ENCODE results near the gene WDR83.
"Not testable (repeated sequence)": the region's sequence is repeated elsewhere in the genome, so short reads cannot be mapped to it uniquely, and the experiment has no call there.

WDR83 gene

GRCh38 chr19:12666265-12667048, at the start of gene WDR83, which contains the start of gene MAN2B1:
TSS of gene WDR83 (plus strand) at chr19:12666807. CDS start at chr19:12669791, 2,984 bp downstream.
TSS of gene MAN2B1 (minus strand) at chr19:12666742. CDS start at chr19:12666701, 41 bp downstream.
- peak; percentile 63 to 75 (median 65) for DNase-seq (ENCODE audit: low read depth in 2 of 3, low spot score in 2 of 3)

DNA sequence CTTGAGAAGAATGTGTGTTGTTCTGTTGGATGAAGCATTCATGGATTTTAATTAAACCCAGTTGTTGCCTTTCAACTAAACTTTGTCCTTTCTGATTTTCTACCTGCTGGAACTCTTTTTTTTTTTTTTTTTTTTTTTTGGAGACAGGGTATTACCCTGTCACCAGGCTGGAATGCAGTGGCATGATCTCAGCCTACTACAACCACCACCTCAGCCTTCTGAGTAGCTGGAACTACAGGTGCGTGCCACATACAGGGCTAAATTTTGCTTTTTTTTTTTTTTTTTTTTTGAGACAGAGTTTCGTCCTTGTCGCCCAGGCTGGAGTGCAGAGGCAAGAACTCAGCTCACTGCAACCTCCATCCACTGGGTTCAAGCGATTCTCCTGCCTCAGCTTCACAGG, 49.0 kb upstream of the WDR83 start:
- DNase-seq (ENCODE audit: low read depth in 2 of 3, low spot score in 2 of 3): no peak

DNA sequence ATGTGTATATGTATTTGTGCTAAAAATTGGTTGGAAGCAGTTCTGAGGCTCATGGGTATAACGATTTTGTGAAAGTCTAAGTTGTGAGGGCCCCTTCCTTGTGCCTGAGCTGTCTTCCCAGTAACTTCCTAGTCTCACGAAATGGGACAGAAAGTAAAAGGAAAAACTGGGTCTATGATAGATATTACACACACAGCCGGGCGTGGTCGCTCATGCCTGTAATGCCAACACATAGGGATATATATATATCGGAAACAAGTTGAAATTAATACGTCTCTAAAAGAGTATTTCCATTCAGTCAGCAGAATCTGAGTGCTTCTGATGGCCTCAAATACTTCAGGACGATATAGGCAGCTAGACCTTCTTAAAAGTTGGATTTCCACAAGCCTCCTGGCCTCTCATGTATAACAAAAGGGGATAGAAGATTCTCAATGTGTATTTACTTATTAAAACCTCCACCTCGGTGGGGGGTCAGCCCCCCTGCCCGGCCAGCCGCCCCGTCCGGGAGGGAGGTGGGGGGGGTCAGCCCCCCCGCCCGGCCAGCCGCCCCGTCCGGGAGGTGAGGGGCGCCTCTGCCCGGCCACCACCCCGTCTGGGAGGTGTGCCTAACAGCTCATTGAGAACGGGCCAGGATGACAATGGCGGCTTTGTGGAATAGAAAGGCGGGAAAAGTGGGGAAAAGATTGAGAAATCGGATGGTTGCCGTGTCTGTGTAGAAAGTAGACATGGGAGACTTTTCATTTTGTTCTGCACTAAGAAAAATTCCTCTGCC, 45.2 kb upstream of the WDR83 start:
- not testable (repeated sequence) for DNase-seq (ENCODE audit: low read depth in 2 of 3, low spot score in 2 of 3)

DNA sequence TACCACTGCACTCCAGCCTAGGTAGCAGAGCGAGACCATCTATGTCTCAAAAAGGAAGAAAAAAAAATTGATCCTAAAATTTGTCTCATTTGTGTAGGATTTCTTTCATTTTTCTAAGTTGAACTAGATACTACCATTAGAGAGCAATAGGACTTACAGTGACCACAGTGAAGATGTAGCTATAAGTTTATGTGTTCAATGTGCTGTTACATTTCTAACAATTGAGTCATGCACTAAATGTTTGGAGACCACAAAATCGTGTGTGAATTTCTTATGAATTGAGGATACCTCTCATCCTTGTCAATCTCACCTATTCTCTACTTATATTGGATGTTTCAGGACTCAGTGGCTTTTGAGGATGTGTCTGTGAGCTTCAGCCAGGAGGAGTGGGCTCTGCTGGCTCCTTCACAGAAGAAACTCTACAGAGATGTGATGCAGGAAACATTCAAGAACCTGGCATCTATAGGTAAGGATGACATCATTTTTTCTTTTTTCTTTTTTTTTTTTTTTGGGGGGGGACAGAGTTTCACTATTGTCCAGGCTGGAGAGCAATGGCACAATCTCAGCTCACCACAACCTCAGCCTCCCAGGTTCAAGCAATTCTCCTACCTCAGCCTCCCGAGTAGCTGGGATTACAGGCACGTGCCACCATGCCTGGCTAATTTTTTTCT, 43.1 kb upstream of the WDR83 start:
- no peak for DNase-seq (ENCODE audit: low read depth in 2 of 3, low spot score in 2 of 3)

- DNase-seq (ENCODE audit: low read depth in 2 of 3, low spot score in 2 of 3): no peak
Measured at GRCh38 chr19:12626958-12627357, 39.6 kb upstream of the WDR83 start.

GRCh38 chr19:12628040-12629022, 38.3 kb upstream of the WDR83 start:
- no peak for DNase-seq (ENCODE audit: low read depth in 2 of 3, low spot score in 2 of 3)

GRCh38 chr19:12629215-12629614, 37.4 kb upstream of the WDR83 start:
- DNase-seq (ENCODE audit: low read depth in 2 of 3, low spot score in 2 of 3): no peak

- no peak for DNase-seq (ENCODE audit: low read depth in 2 of 3, low spot score in 2 of 3)
Measured at GRCh38 chr19:12636631-12637030, 30.0 kb upstream of the WDR83 start.

- DNase-seq (ENCODE audit: low read depth in 2 of 3, low spot score in 2 of 3): no peak
Measured at GRCh38 chr19:12638611-12639182, 27.9 kb upstream of the WDR83 start.

DNA sequence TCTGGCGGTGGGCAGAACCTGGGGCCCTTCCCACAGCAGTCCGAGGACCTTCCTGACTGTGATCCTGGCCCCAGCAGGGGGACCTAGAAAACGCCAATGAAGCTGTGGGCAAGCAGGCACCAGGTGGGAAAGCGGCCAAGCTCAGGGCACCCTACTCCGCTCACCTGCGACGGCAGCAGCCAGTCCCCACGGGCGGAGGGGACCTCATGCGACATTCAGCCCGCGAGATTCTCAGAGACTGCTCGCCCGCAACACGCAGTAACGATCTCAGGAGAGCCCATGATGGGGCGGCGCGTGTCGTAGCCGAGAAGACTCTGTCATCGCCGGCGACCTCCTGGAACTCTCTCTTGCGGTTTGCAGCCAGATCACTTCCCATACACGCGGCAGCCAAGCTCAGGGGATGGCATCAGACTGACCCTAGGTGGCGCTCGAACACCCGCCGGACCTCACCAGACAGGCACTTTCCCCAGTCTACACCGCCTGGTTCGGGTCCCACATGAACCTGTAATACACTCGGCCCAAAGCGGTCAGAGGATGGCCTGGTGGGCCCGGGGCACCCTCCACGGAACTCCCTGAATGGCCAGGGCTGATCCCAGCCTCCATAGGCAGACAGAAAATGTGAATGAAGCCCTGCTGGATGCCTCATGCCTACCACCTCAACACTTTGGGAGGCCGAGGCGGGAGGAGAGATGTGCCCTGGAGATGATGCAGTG, 26.6 kb upstream of the WDR83 start:
- DNase-seq (ENCODE audit: low read depth in 2 of 3, low spot score in 2 of 3): peak; percentile 69 to 79 (median 77)

GRCh38 chr19:12641456-12641855, 25.2 kb upstream of the WDR83 start:
- DNase-seq (ENCODE audit: low read depth in 2 of 3, low spot score in 2 of 3): no peak

DNA sequence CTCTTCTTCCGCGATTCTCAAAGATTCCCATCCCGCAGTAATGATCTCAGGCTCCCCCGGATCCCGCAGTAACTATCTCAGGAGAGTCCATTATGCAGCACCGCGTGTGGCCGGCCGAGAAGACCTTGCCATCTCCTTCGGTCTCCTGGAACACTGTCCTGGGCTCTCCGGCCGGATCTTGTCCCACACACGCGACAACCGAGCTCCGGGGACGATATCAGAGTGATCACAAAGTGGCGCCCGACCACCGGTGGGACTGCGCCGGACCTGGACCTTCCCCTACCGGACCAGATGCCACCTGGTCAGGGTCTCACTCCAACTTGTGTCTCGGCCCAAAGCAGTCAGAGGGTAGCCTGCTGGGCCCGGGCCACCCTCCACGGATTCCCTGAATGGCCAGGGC, 24.1 kb upstream of the WDR83 start:
- no peak for DNase-seq (ENCODE audit: low read depth in 2 of 3, low spot score in 2 of 3)

DNA sequence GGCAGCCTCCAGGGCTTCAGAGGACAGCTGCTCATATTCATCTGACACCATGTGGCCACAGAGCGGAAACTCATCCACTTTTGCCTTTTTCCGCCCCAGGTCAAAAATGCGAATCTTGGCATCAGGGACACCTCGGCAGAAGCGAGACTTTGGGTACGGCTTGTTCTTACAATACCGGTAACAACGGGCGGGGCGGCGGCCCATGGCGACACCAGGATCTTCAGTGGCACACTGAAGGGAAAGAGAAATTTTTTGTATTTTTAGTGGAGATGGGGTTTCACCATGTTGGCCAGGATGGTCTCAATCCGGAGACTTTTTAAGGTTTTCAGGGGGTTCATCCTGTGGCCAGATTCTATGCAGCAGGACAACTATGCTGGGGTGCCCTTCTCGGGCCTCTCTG, 22.9 kb upstream of the WDR83 start:
- DNase-seq (ENCODE audit: low read depth in 2 of 3, low spot score in 2 of 3): not testable (repeated sequence)

DNA sequence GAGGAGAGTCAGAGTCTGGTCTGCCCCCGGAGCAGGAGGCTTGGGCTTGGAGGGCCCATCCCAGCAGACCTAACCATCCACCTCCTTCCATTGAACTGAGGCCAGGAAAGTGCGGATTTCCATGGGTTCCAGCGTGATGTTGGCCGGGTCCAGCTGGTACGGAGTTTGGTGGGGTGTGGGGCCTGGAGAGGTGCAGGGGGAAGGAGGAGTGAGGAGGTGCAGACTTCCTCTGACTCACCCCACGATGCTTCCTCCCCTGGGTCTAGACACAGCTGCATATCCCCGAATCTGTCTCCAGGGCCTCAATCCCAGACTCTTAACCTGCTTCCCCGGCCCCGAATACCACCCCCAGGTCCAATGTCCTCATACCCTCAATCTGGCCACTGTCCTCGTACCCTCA, 20.1 kb upstream of the WDR83 start:
- DNase-seq (ENCODE audit: low read depth in 2 of 3, low spot score in 2 of 3): no peak

DNA sequence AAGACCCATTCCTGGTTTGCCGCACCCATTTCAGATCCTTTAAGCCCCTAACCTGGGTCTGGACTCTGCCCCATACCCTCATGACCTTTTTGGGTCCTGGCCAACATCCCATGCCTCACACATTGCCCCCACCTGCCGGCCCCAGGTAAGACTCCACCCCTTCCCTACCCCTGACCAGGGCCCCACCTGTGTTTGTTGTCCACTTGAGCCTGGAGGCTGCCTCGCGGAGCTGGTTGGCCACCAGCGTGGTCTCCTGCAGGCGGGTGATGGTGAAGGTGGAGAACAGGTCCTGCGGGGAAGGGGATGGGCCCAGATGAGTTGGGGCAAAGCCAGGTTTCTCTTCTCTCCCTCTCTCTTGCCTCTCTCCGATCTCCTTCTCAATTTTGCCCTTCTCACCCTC, 19.6 kb upstream of the WDR83 start:
- DNase-seq (ENCODE audit: low read depth in 2 of 3, low spot score in 2 of 3): no peak

DNA sequence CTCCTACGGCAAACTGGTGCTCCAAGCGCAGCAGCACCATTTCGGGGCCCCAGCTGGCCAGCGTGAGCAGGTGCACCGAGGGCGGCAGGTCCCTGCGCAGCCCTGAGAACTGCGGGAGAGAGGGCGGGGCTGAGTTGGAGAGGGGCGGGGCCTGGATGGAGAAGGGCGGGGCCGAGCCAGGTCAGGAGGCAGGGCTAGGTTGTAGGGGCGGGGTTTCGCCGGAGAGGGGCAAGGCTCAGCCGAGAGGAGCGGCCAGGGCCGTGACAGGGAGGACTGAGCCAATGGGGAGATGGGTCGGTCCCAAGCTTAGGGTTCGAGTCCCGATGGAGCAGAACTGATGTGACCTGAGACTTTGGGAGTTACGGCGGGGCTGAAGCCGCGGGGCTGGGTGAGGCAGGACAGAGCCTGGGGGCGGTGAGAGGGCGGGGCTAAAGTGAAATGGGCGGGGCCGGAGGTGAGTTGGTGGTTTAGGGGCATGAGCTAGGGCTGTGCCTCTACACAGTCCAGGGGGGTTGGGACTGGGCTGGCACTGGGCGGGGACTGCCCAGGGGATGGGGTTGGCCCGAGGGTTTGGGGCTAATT, 19.0 kb upstream of the WDR83 start:
- no peak for DNase-seq (ENCODE audit: low read depth in 2 of 3, low spot score in 2 of 3)

DNA sequence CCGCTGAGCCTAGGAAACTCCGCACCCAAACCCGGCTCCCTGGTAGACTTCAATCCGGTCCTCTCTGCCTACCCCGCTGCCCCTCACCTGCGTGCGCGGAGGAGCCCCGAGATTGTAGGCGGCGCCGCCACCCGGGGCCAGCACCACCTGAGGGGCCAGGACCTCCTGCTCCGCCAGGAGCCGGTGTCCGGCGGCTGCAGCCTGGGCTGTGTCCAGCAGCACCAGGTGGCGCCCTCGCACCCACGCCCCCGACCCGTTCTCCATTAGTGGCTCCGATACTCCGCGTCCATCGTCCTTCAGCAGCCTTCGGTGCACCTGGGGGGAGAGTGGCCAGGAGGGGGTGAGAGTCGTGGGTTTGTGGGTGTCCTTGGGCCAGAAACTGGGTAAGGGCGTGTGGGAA, 18.5 kb upstream of the WDR83 start:
- no peak for DNase-seq (ENCODE audit: low read depth in 2 of 3, low spot score in 2 of 3)

GRCh38 chr19:12649941-12650340, 16.7 kb upstream of the WDR83 start:
- no peak for DNase-seq (ENCODE audit: low read depth in 2 of 3, low spot score in 2 of 3)

DNA sequence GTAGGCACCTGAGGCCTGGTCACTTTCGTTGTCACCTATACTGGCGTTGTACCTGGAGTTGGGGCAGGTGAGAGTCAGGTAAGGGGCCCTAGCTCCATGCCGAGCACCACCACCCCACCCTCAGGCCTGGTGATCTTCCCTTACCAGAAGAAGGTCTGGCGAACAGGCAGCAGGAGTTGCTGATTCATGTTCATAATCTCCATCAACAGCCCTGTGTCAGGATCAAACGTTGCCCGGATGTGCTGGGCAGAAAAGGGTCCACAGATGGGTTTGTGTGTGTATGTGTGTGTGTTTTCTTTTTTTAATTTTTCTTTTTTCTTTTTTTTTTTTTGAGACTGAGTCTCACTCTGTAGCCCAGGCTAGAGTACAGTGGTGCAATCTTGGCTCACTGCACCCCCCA, 14.4 kb upstream of the WDR83 start:
- no peak for DNase-seq (ENCODE audit: low read depth in 2 of 3, low spot score in 2 of 3)

Measured in activated CD8-positive, alpha-beta memory T cell treated with anti-CD3 and anti-CD28 coated beads for 48 hours (primary cell).